HCT116 (cell line): ENCODE results near the gene TMEM9.

Source experiments
- FOSL1 ChIP-seq: IDR thresholded peaks from 2 replicates; pipeline ENCODE4 v1.6.1; 2012; ENCODE audit warnings: low read depth
- ZBTB33 ChIP-seq: IDR thresholded peaks from 2 replicates; pipeline ENCODE4 v1.6.1; 2011; ENCODE audit warnings: mild to moderate bottlenecking, low read length, moderate library complexity; ENCODE audit not compliant: insufficient replicate concordance; ENCODE audit errors: extremely low read depth

GRCh38 chr1:201185123-201185453 is 30.8 kb upstream of the TMEM9 start:
- no peak for TF ChIP-seq ZBTB33
- TF ChIP-seq FOSL1, result no peak
